ENCODE measurements around the gene ADGRF1. TPM values are rescaled to one million over a fixed set of nuclear protein-coding genes. Genes with fewer than 3 reads are reported as not detected.

Gene ADGRF1
- not detected for total RNA-seq

- no peak for TF ChIP-seq CTCF (IDR thresholded peaks at IDR 0.05; ENCODE audit: low read depth)
Observed at GRCh38 chr6:47042275-47042791, at the start of gene ADGRF1. Gene ADGRF1 (minus strand): TSS chr6:47042332. CDS start chr6:47029061, 13,271 bp downstream.

- TF ChIP-seq CTCF (IDR thresholded peaks at IDR 0.05; ENCODE audit: low read depth) = no peak
Observed at GRCh38 chr6:47090881-47091280, 48.7 kb upstream of the ADGRF1 start.

DNA sequence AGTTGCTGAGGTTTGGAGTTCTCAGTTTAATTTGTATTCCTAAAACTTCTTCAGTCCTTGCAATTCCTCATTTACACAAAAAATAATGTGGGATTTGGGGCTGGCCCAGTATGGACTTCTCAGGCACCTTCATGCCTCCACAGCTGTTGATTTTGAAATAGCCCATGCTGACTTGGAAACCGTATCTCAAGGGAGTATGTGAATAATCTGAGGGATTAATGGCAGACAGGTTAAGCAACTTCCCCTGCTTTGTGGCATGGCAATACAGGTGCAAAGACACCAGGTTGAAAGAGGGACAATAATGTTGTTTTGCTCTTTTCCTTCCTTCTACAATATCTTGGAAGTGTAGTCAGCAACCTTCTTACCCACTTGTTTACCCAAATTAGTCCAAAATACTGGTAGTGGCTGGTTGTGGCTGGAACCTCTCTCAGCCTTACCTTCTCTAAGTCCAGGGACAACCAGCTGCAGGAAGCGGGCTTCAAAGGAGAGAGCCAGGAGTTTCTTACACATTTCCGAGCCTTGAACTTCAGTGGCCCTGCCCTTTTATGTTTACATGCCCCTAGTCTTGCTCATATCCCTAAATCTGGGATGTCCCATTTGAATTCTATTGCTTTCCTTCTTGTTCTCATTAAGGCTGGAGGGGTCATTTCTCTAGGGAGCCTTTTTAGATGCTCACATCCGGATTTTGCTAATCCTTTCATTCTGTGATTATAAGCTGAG, 44.1 kb upstream of the ADGRF1 start:
- no peak for TF ChIP-seq CTCF (IDR thresholded peaks at IDR 0.05; ENCODE audit: low read depth)

- no peak for TF ChIP-seq CTCF (IDR thresholded peaks at IDR 0.05; ENCODE audit: low read depth)
Observed at GRCh38 chr6:47084610-47085009, 42.5 kb upstream of the ADGRF1 start.

- no peak for TF ChIP-seq CTCF (IDR thresholded peaks at IDR 0.05; ENCODE audit: low read depth)
Observed at GRCh38 chr6:47083586-47084047, 41.5 kb upstream of the ADGRF1 start.

DNA sequence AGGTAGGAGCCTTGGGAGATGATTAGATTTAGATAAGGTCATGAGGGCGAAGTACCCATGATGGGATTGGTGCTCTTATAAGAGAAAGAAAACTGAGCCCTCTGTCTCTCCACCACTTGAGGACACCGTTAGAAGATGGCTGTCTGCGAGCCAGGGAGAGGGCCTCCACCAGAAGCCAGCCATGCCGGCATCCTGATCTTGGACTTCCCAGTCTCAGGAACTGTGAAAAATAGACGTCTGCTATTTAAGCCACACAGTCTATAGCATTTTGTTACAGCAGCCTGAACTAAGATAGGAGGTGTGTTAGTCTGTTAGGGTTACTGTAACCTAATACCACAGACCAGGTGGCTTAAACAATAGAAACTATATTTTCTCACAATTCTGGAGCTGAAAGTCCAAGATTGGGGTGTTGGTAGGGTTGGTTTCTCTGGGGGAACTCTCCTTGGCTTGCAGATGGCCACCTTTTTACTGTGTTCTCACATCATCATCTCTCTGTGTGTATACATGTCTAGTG, 38.0 kb upstream of the ADGRF1 start:
- TF ChIP-seq CTCF (IDR thresholded peaks at IDR 0.05; ENCODE audit: low read depth) = no peak

DNA sequence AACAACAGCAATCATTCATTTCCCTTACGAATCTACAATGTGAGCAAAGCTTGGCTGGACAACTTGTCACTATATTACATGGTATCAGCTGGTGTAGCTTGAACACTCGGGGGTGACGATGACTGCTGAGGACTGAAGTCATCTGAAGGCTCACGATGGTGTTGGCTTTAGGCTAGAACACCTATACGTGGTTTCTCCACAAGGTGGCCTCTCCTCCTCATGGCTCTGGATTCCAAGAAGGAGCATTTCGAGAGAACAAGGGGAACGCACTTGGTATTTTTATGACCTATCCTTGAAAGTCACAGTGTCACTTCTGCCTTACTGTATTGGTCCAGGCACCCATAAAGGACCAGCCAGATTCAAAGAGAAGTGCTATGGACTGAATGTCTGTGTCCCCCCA, 37.5 kb upstream of the ADGRF1 start:
- no peak for TF ChIP-seq CTCF (IDR thresholded peaks at IDR 0.05; ENCODE audit: low read depth)

All from subcutaneous adipose tissue (tissue), 4 donors.